HG03280 (cell line): ENCODE measurements around the gene SLC11A2.
A peak's percentile ranks its signal among the peaks of the same experiment; 100 is the strongest.

Experiments
- ATAC-seq: cut with Tn5 transposase; IDR thresholded peaks from one replicate; pipeline ENCODE4 v1.9.1; 2021; ENCODE audit warnings: mild to moderate bottlenecking, moderate library complexity; ENCODE audit not compliant: unreplicated experiment

SLC11A2 gene

GRCh38 chr12:51025836-51026638 lies at the start of gene SLC11A2:
Gene SLC11A2 (minus strand): TSS chr12:51026384. CDS start chr12:51010728, 15,656 bp downstream.
- ATAC-seq = peak; percentile 94

- ATAC-seq = no peak
Measured at GRCh38 chr12:51075390-51075789, 49.2 kb upstream of the SLC11A2 start.

GRCh38 chr12:51071663-51072062 lies 45.5 kb upstream of the SLC11A2 start:
- ATAC-seq = no peak

- ATAC-seq = no peak
Measured at GRCh38 chr12:51070004-51070403, 43.8 kb upstream of the SLC11A2 start.

- no peak for ATAC-seq
Measured at GRCh38 chr12:51067771-51068170, 41.6 kb upstream of the SLC11A2 start.

GRCh38 chr12:51067229-51067628 lies 41.0 kb upstream of the SLC11A2 start:
- ATAC-seq = no peak

- ATAC-seq = no peak
Measured at GRCh38 chr12:51065530-51065929, 39.3 kb upstream of the SLC11A2 start.

GRCh38 chr12:51062631-51063397 lies 36.6 kb upstream of the SLC11A2 start:
- no peak for ATAC-seq

- no peak for ATAC-seq
Measured at GRCh38 chr12:51059086-51059485, 32.9 kb upstream of the SLC11A2 start.

GRCh38 chr12:51056242-51056641 lies 30.1 kb upstream of the SLC11A2 start:
- ATAC-seq = no peak

GRCh38 chr12:51055060-51055459 lies 28.9 kb upstream of the SLC11A2 start:
- ATAC-seq = no peak

GRCh38 chr12:51051787-51052186 lies 25.6 kb upstream of the SLC11A2 start:
- no peak for ATAC-seq

- no peak for ATAC-seq
Measured at GRCh38 chr12:51049525-51049924, 23.3 kb upstream of the SLC11A2 start.

- no peak for ATAC-seq
Measured at GRCh38 chr12:51048661-51049251, 22.6 kb upstream of the SLC11A2 start.

GRCh38 chr12:51047655-51048540 lies 21.7 kb upstream of the SLC11A2 start, which contains the start of gene LETMD1:
Gene LETMD1 (plus strand): TSS chr12:51048327. CDS start chr12:51048357, 30 bp downstream.
- ATAC-seq = peak; percentile 96

- no peak for ATAC-seq
Measured at GRCh38 chr12:51036279-51036678, 10.1 kb upstream of the SLC11A2 start.

- no peak for ATAC-seq
Measured at GRCh38 chr12:51033457-51034089, 7.4 kb upstream of the SLC11A2 start.

- ATAC-seq = no peak
Measured at GRCh38 chr12:51033048-51033447, 6.9 kb upstream of the SLC11A2 start.

GRCh38 chr12:51028813-51029150 lies 2.6 kb upstream of the SLC11A2 start:
- ATAC-seq = no peak

GRCh38 chr12:51028126-51028812 lies 2.1 kb upstream of the SLC11A2 start:
- no peak for ATAC-seq
